Measurements from ENCODE around the gene ATP1A2.

ATP1A2 gene

GRCh38 chr1:160144921-160145320 is 29.4 kb downstream of the ATP1A2 start:
- H3K4me3 ChIP-seq (replicated peaks; ENCODE audit: low read depth, low read length), result no peak overlapping the region
- TF ChIP-seq CTCF (IDR thresholded peaks at IDR 0.05; ENCODE audit: low read depth, low read length, missing control alignments), result no peak
- no peak for DNase-seq (ENCODE audit: extremely low read depth, low read depth)

- no peak for DNase-seq (ENCODE audit: extremely low read depth, low read depth)
- no peak overlapping the region for H3K4me3 ChIP-seq (replicated peaks; ENCODE audit: low read depth, low read length)
- TF ChIP-seq CTCF (IDR thresholded peaks at IDR 0.05; ENCODE audit: low read depth, low read length, missing control alignments), result no peak
These were observed 30.5 kb downstream of the ATP1A2 start for GRCh38 chr1:160146107-160146506.

- DNase-seq (ENCODE audit: extremely low read depth, low read depth), result no peak
- no peak for TF ChIP-seq CTCF (IDR thresholded peaks at IDR 0.05; ENCODE audit: low read depth, low read length, missing control alignments)
- no peak overlapping the region for H3K4me3 ChIP-seq (replicated peaks; ENCODE audit: low read depth, low read length)
These were observed 32.6 kb downstream of the ATP1A2 start for GRCh38 chr1:160148121-160148520.

- DNase-seq (ENCODE audit: extremely low read depth, low read depth), result no peak
- TF ChIP-seq CTCF (IDR thresholded peaks at IDR 0.05; ENCODE audit: low read depth, low read length, missing control alignments), result no peak
- no peak overlapping the region for H3K4me3 ChIP-seq (replicated peaks; ENCODE audit: low read depth, low read length)
These were observed 33.7 kb downstream of the ATP1A2 start for GRCh38 chr1:160149233-160149632.

- H3K4me3 ChIP-seq (replicated peaks; ENCODE audit: low read depth, low read length), result no peak overlapping the region
- TF ChIP-seq CTCF (IDR thresholded peaks at IDR 0.05; ENCODE audit: low read depth, low read length, missing control alignments), result no peak
- DNase-seq (ENCODE audit: extremely low read depth, low read depth), result no peak
These were observed 34.2 kb downstream of the ATP1A2 start for GRCh38 chr1:160149716-160150115.

GRCh38 chr1:160151303-160151702 is 35.7 kb downstream of the ATP1A2 start, which contains the start of gene ATP1A4:
Gene ATP1A4 (plus strand): TSS chr1:160151603. CDS start chr1:160152041, 438 bp downstream.
- no peak within 1 kb of the TSS for H3K4me3 ChIP-seq (replicated peaks; ENCODE audit: low read depth, low read length)
- TF ChIP-seq CTCF (IDR thresholded peaks at IDR 0.05; ENCODE audit: low read depth, low read length, missing control alignments), result no peak
- DNase-seq (ENCODE audit: extremely low read depth, low read depth), result no peak

- no peak for TF ChIP-seq CTCF (IDR thresholded peaks at IDR 0.05; ENCODE audit: low read depth, low read length, missing control alignments)
- no peak overlapping the region for H3K4me3 ChIP-seq (replicated peaks; ENCODE audit: low read depth, low read length)
- DNase-seq (ENCODE audit: extremely low read depth, low read depth), result no peak
These were observed 39.2 kb downstream of the ATP1A2 start for GRCh38 chr1:160154790-160155189.

Measured in HFF-Myc (cell line).